Choroid plexus epithelial cell (primary cell): ENCODE data around the gene OSBPL8.

Experiments used
- DNase-seq: peaks from one replicate; pipeline ENCODE4 v3.0.0-alpha.2; 2010; ENCODE audit warnings: low read depth
- H3K4me3 ChIP-seq: 2 replicates; pipeline ENCODE4 v1.5.1; 2011; ENCODE audit warnings: low read depth, mild to moderate bottlenecking, control low read depth, low read length, moderate library complexity
- TF ChIP-seq, protein P1 (sequence below): conservative IDR thresholded peaks from 2 replicates; pipeline ENCODE4 v1.5.1; 2011; ENCODE audit warnings: low read depth, mild to moderate bottlenecking, control low read depth, inconsistent platforms, low read length, moderate library complexity

Gene OSBPL8

DNA sequence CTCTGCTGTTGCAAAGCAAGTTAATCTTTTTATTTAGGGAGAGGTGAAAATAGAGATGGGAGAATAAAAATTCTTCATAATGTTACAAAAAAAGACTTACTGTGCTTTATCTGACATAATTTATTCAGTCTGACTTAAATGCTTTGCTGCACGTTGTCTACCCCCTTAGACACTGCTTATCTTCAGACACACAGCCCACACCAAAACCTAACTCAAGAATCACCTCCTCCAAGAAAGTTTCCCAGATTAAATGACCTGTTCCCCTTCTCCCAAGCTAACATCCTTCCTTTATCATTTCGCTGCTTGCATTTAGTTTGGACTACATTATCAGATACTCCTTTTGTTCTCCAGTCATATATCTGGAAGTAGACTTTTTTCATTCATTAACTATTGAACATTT, 3.8 kb downstream of the OSBPL8 start:
- no peak for DNase-seq
- no peak overlapping the region for H3K4me3 ChIP-seq
- TF ChIP-seq, protein P1, sequence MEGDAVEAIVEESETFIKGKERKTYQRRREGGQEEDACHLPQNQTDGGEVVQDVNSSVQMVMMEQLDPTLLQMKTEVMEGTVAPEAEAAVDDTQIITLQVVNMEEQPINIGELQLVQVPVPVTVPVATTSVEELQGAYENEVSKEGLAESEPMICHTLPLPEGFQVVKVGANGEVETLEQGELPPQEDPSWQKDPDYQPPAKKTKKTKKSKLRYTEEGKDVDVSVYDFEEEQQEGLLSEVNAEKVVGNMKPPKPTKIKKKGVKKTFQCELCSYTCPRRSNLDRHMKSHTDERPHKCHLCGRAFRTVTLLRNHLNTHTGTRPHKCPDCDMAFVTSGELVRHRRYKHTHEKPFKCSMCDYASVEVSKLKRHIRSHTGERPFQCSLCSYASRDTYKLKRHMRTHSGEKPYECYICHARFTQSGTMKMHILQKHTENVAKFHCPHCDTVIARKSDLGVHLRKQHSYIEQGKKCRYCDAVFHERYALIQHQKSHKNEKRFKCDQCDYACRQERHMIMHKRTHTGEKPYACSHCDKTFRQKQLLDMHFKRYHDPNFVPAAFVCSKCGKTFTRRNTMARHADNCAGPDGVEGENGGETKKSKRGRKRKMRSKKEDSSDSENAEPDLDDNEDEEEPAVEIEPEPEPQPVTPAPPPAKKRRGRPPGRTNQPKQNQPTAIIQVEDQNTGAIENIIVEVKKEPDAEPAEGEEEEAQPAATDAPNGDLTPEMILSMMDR, result no peak

DNA sequence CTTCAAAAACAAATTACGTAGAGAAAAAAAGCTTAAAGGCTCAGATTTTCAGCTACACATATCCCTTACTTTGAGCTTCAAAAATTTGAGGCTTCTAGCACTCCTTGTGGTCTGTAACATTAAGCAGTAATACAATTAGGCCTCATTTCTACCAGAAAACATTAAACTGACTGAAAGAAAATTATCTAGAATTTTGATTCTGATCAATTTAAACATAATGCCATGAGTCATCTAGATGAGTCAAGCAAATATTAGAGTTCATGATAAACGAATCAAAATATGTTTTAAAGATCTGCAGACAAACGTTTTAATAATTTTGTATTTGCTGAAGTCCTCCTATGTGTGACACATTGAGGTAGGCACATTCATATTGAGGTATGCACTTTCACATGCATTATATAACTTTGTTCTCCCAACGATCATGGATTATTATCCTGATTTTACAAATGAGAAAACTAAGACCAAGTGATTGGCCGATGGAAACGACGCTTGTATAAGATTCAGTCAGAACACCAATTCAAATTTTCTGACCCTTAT, 4.3 kb downstream of the OSBPL8 start:
- peak; percentile 19 for DNase-seq
- TF ChIP-seq, protein P1, result peak; percentile 26
- H3K4me3 ChIP-seq, result no peak overlapping the region

DNA sequence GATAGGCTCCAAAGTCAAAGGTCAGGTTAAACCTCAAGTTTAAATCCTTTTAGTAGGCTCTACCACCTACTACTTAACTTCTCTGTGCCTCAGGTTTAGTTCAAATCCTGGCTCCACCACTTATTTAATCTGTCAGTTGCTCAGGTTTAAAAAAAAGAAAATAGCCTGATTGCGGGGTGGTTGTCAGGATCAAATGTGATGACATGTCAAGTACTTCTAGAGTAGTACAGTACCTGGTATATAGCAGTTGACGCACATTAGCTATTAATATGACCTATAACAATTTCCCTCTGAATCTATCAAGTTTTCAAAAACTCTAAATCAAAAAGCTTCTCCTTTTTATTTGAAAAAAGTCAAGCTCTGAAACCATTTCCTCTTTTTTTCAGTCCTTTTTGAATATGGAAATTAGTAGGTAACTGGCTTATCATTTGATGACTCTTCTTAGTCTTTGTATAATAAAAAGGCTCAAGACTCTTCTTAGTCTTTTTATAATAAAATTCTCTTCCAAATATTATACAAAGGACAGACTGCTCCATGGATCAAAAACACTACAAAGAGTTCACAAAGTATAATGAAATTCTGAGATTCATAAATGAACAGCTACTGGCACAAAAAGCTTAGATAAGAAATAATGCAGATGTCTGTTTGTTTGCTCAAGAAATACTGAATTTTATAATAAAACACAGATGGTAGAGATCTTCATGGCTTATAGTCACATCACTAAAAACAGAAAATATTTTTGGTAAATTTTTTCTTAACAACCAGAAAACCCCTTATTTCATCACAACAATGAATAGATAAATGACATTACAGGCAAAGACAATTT, 5.0 kb downstream of the OSBPL8 start:
- DNase-seq, result no peak
- TF ChIP-seq, protein P1, result no peak
- no peak overlapping the region for H3K4me3 ChIP-seq

DNA sequence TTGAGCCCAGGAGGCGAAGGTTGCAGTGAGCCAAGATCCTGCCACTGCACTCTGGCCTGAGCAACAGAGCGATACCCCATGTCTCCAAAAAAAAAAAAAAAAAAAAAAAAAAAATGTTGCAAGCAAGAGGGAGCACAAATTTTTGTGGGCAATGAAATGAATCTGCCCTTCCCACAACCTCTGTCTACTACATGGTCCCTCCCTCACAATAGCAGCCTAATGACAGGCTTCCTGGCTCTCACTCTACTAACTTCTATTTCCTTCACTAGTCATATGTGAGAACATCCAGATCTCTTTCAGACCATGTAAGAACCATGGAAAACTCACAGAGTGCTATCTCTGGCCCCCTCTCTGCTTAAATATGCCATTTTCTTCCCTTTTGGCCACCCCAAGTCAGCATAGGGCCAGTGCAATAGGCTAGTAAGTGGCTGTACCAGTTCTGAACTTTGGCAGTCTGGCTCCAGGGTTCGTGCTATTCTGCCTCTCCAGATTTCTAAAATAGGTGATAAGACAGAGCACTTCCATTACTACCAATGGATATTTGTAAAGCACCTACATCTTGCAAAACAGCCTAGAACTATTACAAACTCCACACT, 7.1 kb downstream of the OSBPL8 start:
- DNase-seq, result peak; percentile 20
- H3K4me3 ChIP-seq, result no peak overlapping the region
- TF ChIP-seq, protein P1, result no peak

DNA sequence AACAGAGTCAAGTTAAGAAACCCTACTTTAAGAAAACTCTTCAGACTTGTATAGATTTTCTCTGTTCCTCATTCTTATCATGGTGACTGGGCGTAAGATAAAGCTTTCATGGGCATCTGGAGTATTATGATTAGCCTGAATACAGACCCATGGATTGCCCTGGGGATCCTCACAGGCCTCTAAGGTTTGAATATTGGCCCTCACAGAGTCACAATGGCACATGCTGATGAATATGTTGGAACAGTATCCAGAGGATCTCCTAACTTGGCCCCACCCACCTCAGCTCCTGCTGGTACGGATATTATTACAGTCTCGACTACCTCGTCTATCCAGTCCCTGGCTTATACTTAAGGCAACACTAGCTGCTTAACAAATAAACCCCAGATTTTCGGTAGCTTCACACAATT, 8.1 kb downstream of the OSBPL8 start:
- H3K4me3 ChIP-seq, result no peak overlapping the region
- TF ChIP-seq, protein P1, result no peak
- DNase-seq, result no peak

DNA sequence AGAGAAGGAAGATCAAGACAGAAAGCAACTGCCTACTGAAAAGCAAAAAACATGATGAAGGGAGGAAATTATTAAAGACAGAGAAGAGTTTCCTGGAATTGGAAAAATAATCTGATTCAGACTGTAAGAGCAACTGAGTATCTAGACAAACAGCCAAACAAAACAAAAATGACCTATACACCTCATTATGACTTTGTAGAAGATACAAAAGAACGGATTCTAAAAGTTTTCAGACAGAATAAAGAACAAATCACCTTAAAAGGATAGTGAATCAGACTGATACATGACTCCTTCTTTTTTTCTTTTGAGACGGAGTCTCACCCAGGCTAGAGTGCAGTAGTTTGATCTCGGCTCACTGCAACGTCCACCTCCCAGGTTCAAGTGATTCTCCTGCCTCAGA, 10.4 kb downstream of the OSBPL8 start:
- TF ChIP-seq, protein P1, result no peak
- peak; percentile 13 for DNase-seq
- H3K4me3 ChIP-seq, result no peak overlapping the region
